Stomach smooth muscle (tissue), 2 donors: ENCODE measurements around the gene UROS.

ENCODE experiments used
- H3K27ac ChIP-seq: one replicate; pipeline ENCODE4 v1.7.0; 2013; ENCODE audit warnings: mild to moderate bottlenecking, low read length, inconsistent platforms
- H3K27me3 ChIP-seq, 2 donors: one replicate each; pipeline ENCODE4 v1.7.0; 2013; ENCODE audit warnings: low read length in 2 of 2; ENCODE audit not compliant: insufficient read depth in 2 of 2, control insufficient read depth in 1 of 2
- H3K36me3 ChIP-seq, 2 donors: one replicate each; pipeline ENCODE4 v1.7.0; 2013; ENCODE audit warnings: low read length in 2 of 2; ENCODE audit not compliant: control insufficient read depth in 2 of 2, insufficient read depth in 2 of 2
- H3K4me1 ChIP-seq: one replicate; pipeline ENCODE4 v1.7.0; 2013; ENCODE audit warnings: low read length; ENCODE audit not compliant: control insufficient read depth, insufficient read depth
- H3K4me3 ChIP-seq, 2 donors: one replicate each; pipeline ENCODE4 v1.7.0; 2013; ENCODE audit warnings: low read length in 2 of 2
- H3K9ac ChIP-seq, 2 donors: one replicate each; pipeline ENCODE4 v1.7.0; 2013; ENCODE audit warnings: low read length in 2 of 2, mild to moderate bottlenecking in 1 of 2
- H3K9me3 ChIP-seq, 2 donors: one replicate each; pipeline ENCODE4 v1.7.0; 2013; ENCODE audit warnings: low read length in 2 of 2; ENCODE audit not compliant: control insufficient read depth in 2 of 2
- donor health status: healthy.
- donor health status: Pancreatic carcinoma.

UROS gene

GRCh38 chr10:125849448-125849847 is 26.4 kb upstream of the UROS start:
- peaks cover 9 to 35% of the 10 kb centered on the region in 2 donors for H3K36me3 ChIP-seq
- no peak overlapping the region for H3K9ac ChIP-seq
- H3K27me3 ChIP-seq = no peaks in the 10 kb centered on the region
- no peaks in the 10 kb centered on the region for H3K9me3 ChIP-seq
- no peak overlapping the region for H3K27ac ChIP-seq
- H3K4me1 ChIP-seq = no peaks in the 10 kb centered on the region
- H3K4me3 ChIP-seq = no peak overlapping the region

GRCh38 chr10:125848857-125849256 is 25.8 kb upstream of the UROS start:
- H3K27ac ChIP-seq = no peak overlapping the region

GRCh38 chr10:125848371-125848770 is 25.3 kb upstream of the UROS start:
- Histone ChIP-seq H3K36me3 (peaks cover 8 to 38% of the 10 kb centered on the region in 2 donors), H3K27ac (no peak overlapping the region), H3K4me1 (peaks cover 2% of the 10 kb centered on the region), H3K27me3 (no peaks in the 10 kb centered on the region), H3K4me3 (no peak overlapping the region), H3K9me3 (no peaks in the 10 kb centered on the region), H3K9ac (no peak overlapping the region)

More at GRCh38 chr10:125848857-125849256, 25.8 kb upstream of the UROS start:
- no peak overlapping the region for H3K4me3 ChIP-seq
- no peak overlapping the region for H3K9ac ChIP-seq
- no peaks in the 10 kb centered on the region for H3K9me3 ChIP-seq
- peaks cover 2% of the 10 kb centered on the region for H3K4me1 ChIP-seq
- H3K36me3 ChIP-seq = peaks cover 8 to 35% of the 10 kb centered on the region in 2 donors
- no peaks in the 10 kb centered on the region for H3K27me3 ChIP-seq

- Histone ChIP-seq H3K4me1 (peaks cover 2% of the 10 kb centered on the region), H3K36me3 (peaks cover 0 to 37% of the 10 kb centered on the region in 2 donors), H3K27ac (no peak overlapping the region), H3K9ac (no peak overlapping the region), H3K4me3 (no peak overlapping the region), H3K27me3 (no peaks in the 10 kb centered on the region), H3K9me3 (no peaks in the 10 kb centered on the region)
These were observed 23.8 kb upstream of the UROS start for GRCh38 chr10:125846894-125847293.

GRCh38 chr10:125845617-125846016 is 22.6 kb upstream of the UROS start:
- no peak overlapping the region for H3K9ac ChIP-seq
- no peak overlapping the region for H3K27ac ChIP-seq
- H3K4me3 ChIP-seq = no peak overlapping the region
- peaks cover 1 to 35% of the 10 kb centered on the region in 2 donors for H3K36me3 ChIP-seq
- H3K4me1 ChIP-seq = peaks cover 2% of the 10 kb centered on the region
- no peaks in the 10 kb centered on the region for H3K9me3 ChIP-seq
- no peaks in the 10 kb centered on the region for H3K27me3 ChIP-seq

- Histone ChIP-seq H3K36me3 (peaks cover 9 to 42% of the 10 kb centered on the region in 2 donors), H3K27me3 (no peaks in the 10 kb centered on the region), H3K4me3 (no peak overlapping the region), H3K4me1 (peaks cover 2% of the 10 kb centered on the region), H3K9ac (no peak overlapping the region), H3K27ac (no peak overlapping the region), H3K9me3 (no peaks in the 10 kb centered on the region)
These were observed 21.7 kb upstream of the UROS start for GRCh38 chr10:125844751-125845221.

- Histone ChIP-seq H3K27ac (no peak overlapping the region), H3K9ac (no peak overlapping the region), H3K27me3 (no peaks in the 10 kb centered on the region), H3K4me1 (peaks cover 2% of the 10 kb centered on the region), H3K9me3 (no peaks in the 10 kb centered on the region), H3K36me3 (peaks cover 18 to 47% of the 10 kb centered on the region in 2 donors), H3K4me3 (no peak overlapping the region)
These were observed 20.7 kb upstream of the UROS start for GRCh38 chr10:125843603-125844329.

- Histone ChIP-seq H3K36me3 (peaks cover 38 to 57% of the 10 kb centered on the region in 2 donors), H3K9ac (no peak overlapping the region), H3K9me3 (no peaks in the 10 kb centered on the region)
These were observed 17.9 kb upstream of the UROS start for GRCh38 chr10:125840955-125841354.

GRCh38 chr10:125840406-125840805 is 17.3 kb upstream of the UROS start:
- H3K36me3 ChIP-seq = peaks cover 40 to 60% of the 10 kb centered on the region in 2 donors
- H3K4me3 ChIP-seq = no peak overlapping the region
- H3K27me3 ChIP-seq = no peaks in the 10 kb centered on the region

More at GRCh38 chr10:125840955-125841354, 17.9 kb upstream of the UROS start:
- Histone ChIP-seq H3K27me3 (no peaks in the 10 kb centered on the region), H3K4me3 (no peak overlapping the region), H3K27ac (no peak overlapping the region), H3K4me1 (peaks cover 2% of the 10 kb centered on the region)

GRCh38 chr10:125838802-125839575 is 15.9 kb upstream of the UROS start:
- no peak overlapping the region for H3K27ac ChIP-seq
- H3K4me3 ChIP-seq = no peak overlapping the region
- H3K27me3 ChIP-seq = no peaks in the 10 kb centered on the region
- H3K9me3 ChIP-seq = no peaks in the 10 kb centered on the region
- peaks cover 44 to 63% of the 10 kb centered on the region in 2 donors for H3K36me3 ChIP-seq
- H3K9ac ChIP-seq = no peak overlapping the region
- no peaks in the 10 kb centered on the region for H3K4me1 ChIP-seq

More at GRCh38 chr10:125840406-125840805, 17.3 kb upstream of the UROS start:
- Histone ChIP-seq H3K27ac (no peak overlapping the region), H3K4me1 (peaks cover 2% of the 10 kb centered on the region), H3K9me3 (no peaks in the 10 kb centered on the region), H3K9ac (no peak overlapping the region)
